GM12874 (cell line): ENCODE results near the gene GPR25.

Experiments used
- CTCF ChIP-seq: IDR thresholded peaks from 2 replicates; pipeline ENCODE4 v1.5.1; 2011; ENCODE audit warnings: low read depth, mild to moderate bottlenecking, control low read depth, low read length, moderate library complexity; ENCODE audit not compliant: insufficient read depth

The GPR25 gene

GRCh38 chr1:200872446-200873115 is at the start of gene GPR25:
GPR25 (plus strand) TSS chr1:200872981; CDS start chr1:200873038, 57 bp downstream.
- TF ChIP-seq CTCF, result no peak

GRCh38 chr1:200831091-200831490 is 41.7 kb upstream of the GPR25 start:
- TF ChIP-seq CTCF, result no peak

- no peak for TF ChIP-seq CTCF
These were observed 38.4 kb upstream of the GPR25 start for GRCh38 chr1:200834383-200834782.

- TF ChIP-seq CTCF, result no peak
These were observed 36.6 kb upstream of the GPR25 start for GRCh38 chr1:200836213-200836612.

- no peak for TF ChIP-seq CTCF
These were observed 34.7 kb upstream of the GPR25 start for GRCh38 chr1:200837931-200838571.

GRCh38 chr1:200838676-200839445 is 33.9 kb upstream of the GPR25 start:
- no peak for TF ChIP-seq CTCF

- no peak for TF ChIP-seq CTCF
These were observed 27.4 kb upstream of the GPR25 start for GRCh38 chr1:200845360-200845759.
